ENCODE measurements around the gene HLA-DQB1.

- no peak for TF ChIP-seq MTA3 (CRISPR knock-in tag; IDR thresholded peaks at IDR 0.05)
- TF ChIP-seq HMG20B (CRISPR knock-in tag; conservative IDR thresholded peaks at IDR 0.05) = no peak
- TF ChIP-seq NFIC (IDR thresholded peaks at IDR 0.05; ENCODE audit: low read length) = no peak
- no peak for TF ChIP-seq E2F5 (CRISPR knock-in tag; conservative IDR thresholded peaks at IDR 0.05)
- TF ChIP-seq SP1 (IDR thresholded peaks at IDR 0.05) = no peak
- TF ChIP-seq SP1 (CRISPR knock-in tag; IDR thresholded peaks at IDR 0.05) = no peak
Observed at GRCh38 chr6:32643904-32644303, 22.6 kb downstream of the HLA-DQB1 start.

Data from HepG2 (cell line).